DOHH2 (cell line): ENCODE data around the gene MTHFSD.

Experiments
- H3F3A ChIP-seq: fragments of 200-600 bp; sonication (generic), shearing (Covaris generic); 2 replicates; pipeline ENCODE4 v1.6.0; 2016; ENCODE audit warnings: antibody characterized with exemption, mild to moderate bottlenecking; ENCODE audit not compliant: control insufficient read depth, insufficient read depth
- H3K27ac ChIP-seq: fragments of 200-600 bp; sonication (generic); 2 replicates; pipeline ENCODE4 v1.5.1; 2014; ENCODE audit warnings: low read depth, mild to moderate bottlenecking, low read length, moderate library complexity
- H3K27me3 ChIP-seq: fragments of 200-600 bp; sonication (generic); 2 replicates; pipeline ENCODE4 v1.6.1; 2014; ENCODE audit warnings: mild to moderate bottlenecking, low read length, mixed read lengths; ENCODE audit not compliant: control insufficient read depth
- H3K36me3 ChIP-seq: fragments of 200-600 bp; sonication (generic); 2 replicates; pipeline ENCODE4 v1.6.1; 2014; ENCODE audit warnings: mild to moderate bottlenecking, low read length, moderate library complexity, mixed read lengths; ENCODE audit not compliant: control insufficient read depth
- H3K4me1 ChIP-seq: fragments of 200-600 bp; sonication (generic); 2 replicates; pipeline ENCODE4 v1.6.1; 2014; ENCODE audit warnings: mild to moderate bottlenecking, low read length, mixed read lengths; ENCODE audit not compliant: control insufficient read depth
- H3K4me2 ChIP-seq: fragments of 200-600 bp; sonication (generic); 2 replicates; pipeline ENCODE4 v1.6.0; 2014; ENCODE audit warnings: mild to moderate bottlenecking, low read length, moderate library complexity
- H3K4me3 ChIP-seq: fragments of 200-600 bp; sonication (generic); 2 replicates; pipeline ENCODE4 v1.5.1; 2014; ENCODE audit warnings: mild to moderate bottlenecking, low read length, mixed read lengths
- H3K79me2 ChIP-seq: fragments of 200-600 bp; sonication (generic); 2 replicates; pipeline ENCODE4 v1.6.1; 2014; ENCODE audit warnings: mild to moderate bottlenecking, low read length, mixed read lengths; ENCODE audit not compliant: control insufficient read depth
- H3K9me2 ChIP-seq: fragments of 200-600 bp; sonication (generic); replicated peaks from 2 replicates; pipeline ENCODE4 v1.6.1; 2014; ENCODE audit warnings: mild to moderate bottlenecking, low read length, mixed read lengths; ENCODE audit not compliant: control insufficient read depth
- H3K9me3 ChIP-seq: fragments of 200-600 bp; sonication (generic); 2 replicates; pipeline ENCODE4 v1.6.1; 2014; ENCODE audit warnings: antibody characterized with exemption, low read length, mixed read lengths; ENCODE audit not compliant: control insufficient read depth, insufficient read depth
- H4K20me1 ChIP-seq: fragments of 200-600 bp; sonication (generic); 2 replicates; pipeline ENCODE4 v1.6.0; 2014; ENCODE audit warnings: low read depth, mild to moderate bottlenecking, antibody characterized with exemption, low read length, moderate library complexity; ENCODE audit not compliant: control insufficient read depth, insufficient read depth
- EZH2phosphoT487 ChIP-seq: fragments of 200-600 bp; sonication (generic); IDR thresholded peaks from 2 replicates; pipeline ENCODE4 v1.6.1; 2017; ENCODE audit warnings: borderline replicate concordance, mild to moderate bottlenecking, antibody characterized with exemption, low read length, moderate library complexity, mixed read lengths
- TF ChIP-seq, protein P1 (sequence below): fragments of 200-600 bp; sonication (generic); IDR thresholded peaks from one replicate; pipeline ENCODE4 v1.5.1; 2014; ENCODE audit warnings: antibody characterized with exemption, mild to moderate bottlenecking, low read depth, low read length; ENCODE audit not compliant: poor library complexity, severe bottlenecking

MTHFSD gene

DNA sequence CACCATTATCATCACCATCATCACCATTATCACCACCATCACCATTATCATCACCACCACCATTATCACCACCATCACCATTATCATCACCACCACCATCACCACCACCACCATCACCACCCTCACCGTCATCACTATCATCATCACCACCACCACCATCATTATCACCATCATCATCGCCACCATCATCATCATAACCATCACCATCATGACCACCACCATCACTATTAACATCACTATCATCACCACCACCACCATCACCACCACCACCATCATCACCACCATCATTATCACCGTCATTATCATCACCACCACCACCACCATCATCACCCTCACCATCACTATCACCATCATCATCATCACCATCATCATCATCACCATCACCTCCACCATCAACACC is 32.5 kb upstream of the MTHFSD start:
- no peaks in the 10 kb centered on the region for H3K9me2 ChIP-seq
- no peaks in the 10 kb centered on the region for H3F3A ChIP-seq
- TF ChIP-seq, protein P1, sequence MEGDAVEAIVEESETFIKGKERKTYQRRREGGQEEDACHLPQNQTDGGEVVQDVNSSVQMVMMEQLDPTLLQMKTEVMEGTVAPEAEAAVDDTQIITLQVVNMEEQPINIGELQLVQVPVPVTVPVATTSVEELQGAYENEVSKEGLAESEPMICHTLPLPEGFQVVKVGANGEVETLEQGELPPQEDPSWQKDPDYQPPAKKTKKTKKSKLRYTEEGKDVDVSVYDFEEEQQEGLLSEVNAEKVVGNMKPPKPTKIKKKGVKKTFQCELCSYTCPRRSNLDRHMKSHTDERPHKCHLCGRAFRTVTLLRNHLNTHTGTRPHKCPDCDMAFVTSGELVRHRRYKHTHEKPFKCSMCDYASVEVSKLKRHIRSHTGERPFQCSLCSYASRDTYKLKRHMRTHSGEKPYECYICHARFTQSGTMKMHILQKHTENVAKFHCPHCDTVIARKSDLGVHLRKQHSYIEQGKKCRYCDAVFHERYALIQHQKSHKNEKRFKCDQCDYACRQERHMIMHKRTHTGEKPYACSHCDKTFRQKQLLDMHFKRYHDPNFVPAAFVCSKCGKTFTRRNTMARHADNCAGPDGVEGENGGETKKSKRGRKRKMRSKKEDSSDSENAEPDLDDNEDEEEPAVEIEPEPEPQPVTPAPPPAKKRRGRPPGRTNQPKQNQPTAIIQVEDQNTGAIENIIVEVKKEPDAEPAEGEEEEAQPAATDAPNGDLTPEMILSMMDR, result no peak
- no peak for TF ChIP-seq EZH2phosphoT487
- no peak overlapping the region for H3K4me2 ChIP-seq
- no peak overlapping the region for H3K4me3 ChIP-seq
- no peaks in the 10 kb centered on the region for H3K9me3 ChIP-seq
- no peaks in the 10 kb centered on the region for H3K4me1 ChIP-seq
- H3K27me3 ChIP-seq, result no peaks in the 10 kb centered on the region; the same call in none of the 2 replicates
- H3K27ac ChIP-seq, result no peak overlapping the region
- no peaks in the 10 kb centered on the region for H3K79me2 ChIP-seq
- H3K36me3 ChIP-seq, result no peaks in the 10 kb centered on the region
- no peaks in the 10 kb centered on the region for H4K20me1 ChIP-seq

DNA sequence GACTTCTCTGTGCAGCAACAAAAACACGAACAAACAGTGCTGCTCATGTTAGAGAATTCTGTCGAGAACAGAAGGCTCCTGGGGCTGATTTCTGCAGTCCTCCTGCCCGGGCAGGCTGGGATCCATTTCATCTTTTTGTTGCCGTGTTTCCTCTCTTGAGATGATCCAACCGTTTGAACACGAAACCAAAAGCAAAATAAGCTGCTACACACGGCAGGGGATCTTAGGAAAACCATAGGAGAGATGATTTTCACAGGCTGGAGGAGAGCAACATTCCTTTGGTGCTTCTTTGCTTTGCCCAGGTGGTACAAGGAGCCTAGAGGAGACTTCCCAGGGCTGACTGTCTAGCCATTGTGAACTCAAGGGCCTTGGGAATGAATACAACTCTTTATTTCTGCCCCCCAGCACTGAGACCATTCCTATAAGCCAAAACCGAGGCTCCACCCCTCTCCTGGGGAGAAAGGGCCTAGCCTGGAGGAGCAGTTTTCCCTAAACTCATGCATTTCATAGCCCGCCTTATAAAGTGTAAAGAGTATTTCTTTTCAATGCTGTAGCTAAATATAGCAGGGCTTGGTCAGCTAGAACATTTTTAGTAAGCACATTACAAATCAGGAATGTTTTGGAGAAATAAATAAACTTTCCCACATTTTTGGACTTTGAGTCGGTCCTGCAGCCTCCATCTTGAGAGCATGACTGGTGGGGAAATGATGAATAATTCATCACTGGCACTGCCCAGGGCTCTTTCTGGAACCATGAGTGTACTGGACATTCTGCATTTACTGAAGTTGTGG is 31.0 kb upstream of the MTHFSD start:
- H3K79me2 ChIP-seq, result no peaks in the 10 kb centered on the region
- no peaks in the 10 kb centered on the region for H3K4me1 ChIP-seq
- H3K27ac ChIP-seq, result no peak overlapping the region
- no peaks in the 10 kb centered on the region for H4K20me1 ChIP-seq
- no peaks in the 10 kb centered on the region for H3K9me3 ChIP-seq
- H3K36me3 ChIP-seq, result no peaks in the 10 kb centered on the region
- no peaks in the 10 kb centered on the region for H3K27me3 ChIP-seq
- no peaks in the 10 kb centered on the region for H3F3A ChIP-seq
- no peaks in the 10 kb centered on the region for H3K9me2 ChIP-seq
- TF ChIP-seq, protein P1, result no peak
- TF ChIP-seq EZH2phosphoT487, result no peak
- H3K4me3 ChIP-seq, result no peak overlapping the region
- no peak overlapping the region for H3K4me2 ChIP-seq

DNA sequence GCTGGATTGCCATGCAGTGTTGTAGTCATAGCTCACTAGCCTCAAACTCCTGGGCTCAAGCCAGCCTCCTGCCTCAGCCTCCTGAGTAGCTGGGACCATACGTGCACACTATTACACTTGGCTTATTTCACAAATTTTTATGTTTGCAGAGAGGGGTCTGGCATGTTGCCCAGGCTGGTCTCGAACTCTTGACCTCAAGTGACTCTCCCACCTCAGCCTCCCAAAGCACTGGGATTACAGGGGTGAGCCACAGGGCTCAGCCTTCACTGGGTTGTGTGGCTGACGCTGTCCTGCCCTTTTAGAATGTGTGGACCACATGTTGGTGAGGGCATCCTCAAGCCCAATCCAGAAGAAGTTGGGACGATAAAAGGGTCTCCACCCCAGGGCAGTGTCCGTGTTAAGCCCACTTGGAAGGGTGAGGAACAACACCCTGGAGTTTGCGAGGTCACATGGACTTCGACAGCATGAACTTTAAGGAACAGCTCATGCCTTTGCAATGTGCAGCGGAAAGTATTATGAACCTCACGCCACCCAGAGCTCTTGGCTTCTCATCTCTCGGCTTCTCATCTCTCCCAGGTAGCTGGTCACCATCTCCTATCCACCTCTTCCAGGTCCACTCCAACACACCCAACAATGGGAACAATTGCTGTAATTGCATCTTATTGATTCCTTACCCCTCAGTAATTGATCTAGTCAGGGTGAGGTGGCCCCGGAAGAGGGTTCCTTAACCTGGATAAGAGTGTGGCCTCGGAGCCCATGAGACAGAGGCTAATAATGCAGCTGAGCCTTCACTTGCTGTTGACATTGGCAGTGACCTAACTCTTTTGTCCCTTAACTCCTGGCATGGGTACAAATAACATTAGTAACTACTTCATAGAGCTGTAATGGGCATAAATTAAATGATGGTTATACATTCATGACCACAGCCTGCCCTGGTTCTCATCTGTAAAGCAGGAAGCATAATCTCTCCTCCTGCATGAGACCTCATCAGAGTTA is 30.0 kb upstream of the MTHFSD start:
- H3K9me3 ChIP-seq, result no peaks in the 10 kb centered on the region
- no peak for TF ChIP-seq EZH2phosphoT487
- TF ChIP-seq, protein P1, result no peak
- H3K27me3 ChIP-seq, result no peaks in the 10 kb centered on the region
- H3K4me2 ChIP-seq, result no peak overlapping the region
- no peaks in the 10 kb centered on the region for H3F3A ChIP-seq
- no peak overlapping the region for H3K4me3 ChIP-seq
- H4K20me1 ChIP-seq, result no peaks in the 10 kb centered on the region
- no peaks in the 10 kb centered on the region for H3K36me3 ChIP-seq
- no peaks in the 10 kb centered on the region for H3K4me1 ChIP-seq
- H3K9me2 ChIP-seq, result no peaks in the 10 kb centered on the region
- H3K27ac ChIP-seq, result no peak overlapping the region
- no peaks in the 10 kb centered on the region for H3K79me2 ChIP-seq
